22Rv1 (cell line): ENCODE results near the gene CHRNA4.
A peak's percentile ranks its signal among the peaks of the same experiment; 100 is the strongest.

Experiments
- H3K27ac ChIP-seq: fragments of 450-650 bp; 2 replicates; pipeline ENCODE4 v1.5.1; 2017
- CTCF ChIP-seq: fragments of 450-650 bp; IDR thresholded peaks from 2 replicates; pipeline ENCODE4 v1.5.1; 2017; ENCODE audit warnings: mild to moderate bottlenecking
- ZFX ChIP-seq: fragments of 450-650 bp; IDR thresholded peaks from 2 replicates; pipeline ENCODE4 v1.6.1; 2017; ENCODE audit warnings: antibody characterized with exemption, borderline replicate concordance

Gene CHRNA4

GRCh38 chr20:63312690-63313348 lies 48.3 kb downstream of the CHRNA4 start:
- H3K27ac ChIP-seq, result no peak overlapping the region
- TF ChIP-seq ZFX (no peak), CTCF (no peak)

DNA sequence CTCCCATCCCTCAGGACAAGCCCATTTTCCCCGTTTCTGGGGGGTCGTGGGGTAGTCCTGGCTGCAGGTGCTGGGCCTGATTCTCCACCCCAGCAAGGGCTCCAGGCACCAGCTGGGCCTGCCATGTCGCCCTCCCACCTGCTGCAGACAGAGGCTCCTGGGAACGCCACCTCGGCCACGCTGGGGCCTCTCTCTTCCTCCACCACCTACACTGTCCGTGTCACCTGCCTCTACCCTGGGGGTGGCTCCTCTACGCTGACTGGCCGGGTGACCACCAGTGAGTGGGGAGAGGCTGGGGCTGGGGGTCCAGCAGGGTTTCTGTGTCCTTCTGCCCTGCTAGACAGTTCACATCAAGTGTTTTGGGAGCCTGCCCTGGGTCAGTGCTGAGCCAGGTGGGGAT lies 48.9 kb downstream of the CHRNA4 start:
- no peak for TF ChIP-seq ZFX
- no peak for TF ChIP-seq CTCF
- H3K27ac ChIP-seq, result no peak overlapping the region

GRCh38 chr20:63311833-63312243 lies 49.3 kb downstream of the CHRNA4 start:
- H3K27ac ChIP-seq, result no peak overlapping the region

GRCh38 chr20:63311186-63311832 lies 49.8 kb downstream of the CHRNA4 start:
- H3K27ac ChIP-seq, result no peak overlapping the region
- TF ChIP-seq ZFX (no peak), CTCF (no peak)

More at GRCh38 chr20:63311833-63312243, 49.3 kb downstream of the CHRNA4 start:
- TF ChIP-seq ZFX (no peak), CTCF (no peak)

DNA sequence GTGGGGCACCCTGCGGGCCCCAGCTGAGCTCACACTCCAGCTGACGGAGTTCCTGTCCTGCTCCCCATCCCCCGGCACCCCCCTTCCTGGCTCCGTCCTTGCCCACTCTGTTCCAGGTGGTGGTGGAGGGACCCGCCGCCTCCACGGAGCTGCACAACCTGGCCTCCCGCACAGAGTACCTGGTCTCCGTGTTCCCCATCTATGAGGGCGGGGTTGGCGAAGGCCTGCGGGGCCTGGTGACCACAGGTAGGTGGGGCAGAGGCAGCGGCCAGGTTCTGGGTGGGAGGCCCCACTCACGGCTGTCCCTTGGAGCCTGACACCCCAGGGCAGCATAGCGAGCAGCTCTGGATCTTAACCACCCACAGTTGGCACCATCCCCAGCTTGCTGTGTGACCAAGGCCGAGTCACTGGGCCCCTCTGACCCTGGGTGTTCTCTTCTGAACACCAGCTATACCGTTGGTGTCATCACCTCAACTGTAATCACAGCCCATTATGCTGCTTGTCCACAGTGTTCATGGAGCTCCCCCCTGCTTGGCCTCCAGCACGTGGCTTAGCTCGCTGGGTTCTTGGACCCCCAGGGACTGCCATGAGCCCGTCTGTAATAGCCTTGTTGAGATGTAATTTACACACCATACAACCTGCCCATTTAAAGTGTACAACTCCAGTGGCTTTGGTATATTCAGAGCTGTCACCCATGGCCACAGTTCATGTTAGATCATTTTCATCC lies 50.7 kb downstream of the CHRNA4 start:
- TF ChIP-seq CTCF (no peak), ZFX (no peak)
- H3K27ac ChIP-seq, result no peak overlapping the region

DNA sequence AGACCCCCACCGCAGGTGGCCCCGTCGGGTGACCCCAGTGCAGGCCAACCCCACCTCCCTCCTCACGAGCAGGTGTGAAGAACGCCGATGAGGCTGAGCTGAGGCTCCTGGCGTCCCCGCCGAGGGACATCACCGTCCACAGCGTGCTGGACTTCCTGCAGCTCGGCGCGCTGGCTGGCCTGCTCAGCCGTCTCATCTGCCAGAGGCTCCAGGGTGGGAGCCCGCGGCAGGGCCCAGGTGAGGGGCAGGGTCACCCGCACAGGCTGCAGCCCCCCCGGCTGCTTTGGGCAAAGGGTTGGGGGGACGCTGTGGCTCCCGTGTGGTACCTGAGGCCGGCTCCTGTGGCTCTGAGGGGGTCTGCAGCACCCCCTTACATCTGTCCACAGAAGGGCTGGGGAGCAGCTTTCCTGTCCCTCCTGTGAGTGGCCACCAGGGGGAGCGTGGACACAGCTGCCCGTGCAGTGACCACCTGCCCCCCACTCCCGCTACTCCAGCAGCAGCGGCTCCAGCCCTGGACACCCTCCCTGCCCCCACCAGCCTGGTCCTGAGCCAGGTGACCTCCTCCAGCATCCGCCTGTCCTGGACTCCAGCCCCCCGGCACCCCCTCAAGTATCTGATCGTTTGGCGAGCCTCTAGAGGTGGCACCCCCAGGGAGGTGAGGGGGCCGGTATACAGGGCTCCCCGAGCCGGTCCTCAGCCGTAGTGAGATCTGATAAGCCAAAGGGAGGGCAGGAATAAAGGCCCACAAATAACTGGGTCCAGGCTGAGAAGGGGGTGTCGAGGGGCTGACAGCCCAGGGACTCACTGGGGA lies 51.7 kb downstream of the CHRNA4 start:
- TF ChIP-seq CTCF (peak; percentile 90), ZFX (no peak)
- no peak overlapping the region for H3K27ac ChIP-seq
